H1 (cell line): Measurements from ENCODE around the gene CRYAB. TPM values are rescaled to one million over a fixed set of nuclear protein-coding genes. Genes with fewer than 3 reads are reported as not detected.

ENCODE experiments used
- CTCF ChIA-PET: fragments of 300-600 bp; sonication (Branson Sonifier 250); formaldehyde crosslinking; loops from one replicate; lab custom pipeline; 2021; ENCODE audit not compliant: partially characterized antibody; lab: Charles Lee
- POLR2A ChIA-PET: fragments of 300-600 bp; sonication (Branson Sonifier 250); formaldehyde crosslinking; loops from one replicate; lab custom pipeline; 2021; ENCODE audit warnings: inconsistent platforms; ENCODE audit not compliant: partially characterized antibody; lab: Charles Lee
- DNase-seq, 2 experiments: peaks; one replicate each; pipeline versions ENCODE4 v3.0.0 to v3.0.0-alpha.2; 2010 to 2022; ENCODE audit warnings: low spot score in 2 of 2, low read depth in 1 of 2, mixed read lengths in 1 of 2
- FAIRE-seq: peaks from 2 replicates; lab custom pipeline; 2011; peaks lifted over from hg19 to GRCh38; lab: Jason Lieb, UNC
- H2AFZ ChIP-seq: 2 replicates; pipeline ENCODE4 v1.8.1; 2012; ENCODE audit warnings: low read length, inconsistent platforms
- H2AK5ac ChIP-seq: 2 replicates; pipeline ENCODE4 v1.6.1; 2013; ENCODE audit warnings: low read depth, low read length
- H2BK120ac ChIP-seq: replicated peaks from 2 replicates; pipeline ENCODE3; 2013; ENCODE audit warnings: low read depth, low read length, inconsistent platforms
- H2BK12ac ChIP-seq: 2 replicates; pipeline ENCODE4 v1.6.1; 2013; ENCODE audit warnings: low read depth, low read length
- H2BK15ac ChIP-seq: 2 replicates; pipeline ENCODE4 v1.6.1; 2013; ENCODE audit warnings: low read length
- H2BK20ac ChIP-seq: 2 replicates; pipeline ENCODE4 v1.6.1; 2013; ENCODE audit warnings: low read length
- H2BK5ac ChIP-seq: 2 replicates; pipeline ENCODE4 v1.6.1; 2013; ENCODE audit warnings: low read depth, low read length
- H3K14ac ChIP-seq: 2 replicates; pipeline ENCODE4 v1.6.1; 2013; ENCODE audit warnings: inconsistent platforms; ENCODE audit not compliant: insufficient read length
- H3K18ac ChIP-seq: 2 replicates; pipeline ENCODE4 v1.6.1; 2013; ENCODE audit warnings: low read length; ENCODE audit errors: extremely low read depth
- H3K23ac ChIP-seq: 2 replicates; pipeline ENCODE4 v1.6.1; 2013; ENCODE audit warnings: inconsistent platforms; ENCODE audit not compliant: insufficient read length
- H3K23me2 ChIP-seq: 2 replicates; pipeline ENCODE4 v1.6.1; 2013; ENCODE audit warnings: low read depth, low read length
- H3K27ac ChIP-seq: 2 replicates; pipeline ENCODE4 v1.6.1; 2011; ENCODE audit warnings: low read depth, low read length, inconsistent platforms
- H3K27me3 ChIP-seq, 4 experiments: replicated peaks in 1 of 4; 1 replicate in 1 of 4; 2 replicates in 3 of 4; pipeline versions ENCODE4 v1.6.1 to v1.8.1; 2011 to 2013; ENCODE audit warnings: low read length in 3 of 4, mild to moderate bottlenecking in 3 of 4, inconsistent platforms in 2 of 4, mixed read lengths in 2 of 4, moderate library complexity in 1 of 4; ENCODE audit not compliant: control insufficient read depth in 3 of 4, insufficient read depth in 3 of 4; ENCODE audit errors: extremely low read depth in 1 of 4
- H3K36me3 ChIP-seq, 4 experiments: 2 replicates each; pipeline versions ENCODE4 v1.6.1 to v1.8.1; 2011 to 2013; ENCODE audit warnings: mild to moderate bottlenecking in 4 of 4, low read length in 3 of 4, moderate library complexity in 2 of 4, control low read depth in 1 of 4, inconsistent platforms in 1 of 4; ENCODE audit not compliant: insufficient read depth in 4 of 4, control insufficient read depth in 2 of 4
- H3K4ac ChIP-seq: replicated peaks from 2 replicates; pipeline ENCODE3; 2013; ENCODE audit warnings: low read length, low read depth, mixed read lengths, inconsistent platforms; ENCODE audit not compliant: insufficient read length
- H3K4me1 ChIP-seq, 4 experiments: replicated peaks in 1 of 4; 1 replicate in 1 of 4; 2 replicates in 3 of 4; pipeline versions ENCODE4 v1.6.1 to v1.8.1; 2011 to 2013; ENCODE audit warnings: low read length in 3 of 4, inconsistent platforms in 2 of 4, mixed read lengths in 1 of 4; ENCODE audit not compliant: insufficient read depth in 4 of 4, control insufficient read depth in 3 of 4
- H3K4me2 ChIP-seq, 2 experiments: 2 replicates each; pipeline versions ENCODE4 v1.6.1 to v1.8.1; 2011 to 2013; ENCODE audit warnings: low read depth in 2 of 2, low read length in 2 of 2, control low read depth in 1 of 2, inconsistent platforms in 1 of 2, mild to moderate bottlenecking in 1 of 2; ENCODE audit not compliant: insufficient read depth in 1 of 2
- H3K4me3 ChIP-seq, 4 experiments: fragments of 200-600, 300-600 bp in 1 of 4; sonication (generic), shearing (Covaris generic), sonication (Bioruptor Twin) in 1 of 4; 2 replicates each; pipeline versions ENCODE4 v1.5.1 to v1.8.1; 2011 to 2016; ENCODE audit warnings: low read length in 4 of 4, low read depth in 3 of 4, control low read depth in 2 of 4, inconsistent platforms in 2 of 4, mild to moderate bottlenecking in 2 of 4, mixed read lengths in 1 of 4, moderate library complexity in 1 of 4; ENCODE audit not compliant: insufficient read depth in 2 of 4; ENCODE audit errors: extremely low read depth in 1 of 4
- H3K56ac ChIP-seq: replicated peaks from 2 replicates; pipeline ENCODE3; 2013; ENCODE audit warnings: low read depth, mild to moderate bottlenecking, mixed read lengths, low read length, inconsistent platforms; ENCODE audit not compliant: insufficient read length
- H3K79me1 ChIP-seq: 2 replicates; pipeline ENCODE4 v1.6.1; 2013; ENCODE audit warnings: low read depth, low read length, control low read depth
- H3K79me2 ChIP-seq, 2 experiments: 2 replicates each; pipeline versions ENCODE4 v1.6.1 to v1.8.1; 2012 to 2013; ENCODE audit warnings: low read length in 2 of 2, mild to moderate bottlenecking in 2 of 2, inconsistent platforms in 1 of 2; ENCODE audit not compliant: insufficient read depth in 2 of 2, control insufficient read depth in 1 of 2
- H3K9ac ChIP-seq, 4 experiments: replicated peaks in 1 of 4; 1 replicate in 1 of 4; 2 replicates in 3 of 4; pipeline versions ENCODE4 v1.6.1 to v1.8.1; 2011 to 2013; ENCODE audit warnings: low read depth in 3 of 4, low read length in 3 of 4, control low read depth in 2 of 4, mild to moderate bottlenecking in 2 of 4, moderate library complexity in 2 of 4, inconsistent platforms in 1 of 4; ENCODE audit errors: extremely low read depth in 1 of 4
- H3K9me3 ChIP-seq, 2 experiments: 2 replicates each; pipeline versions ENCODE4 v1.6.1 to v1.8.1; 2012 to 2013; ENCODE audit warnings: mild to moderate bottlenecking in 2 of 2, moderate library complexity in 2 of 2, control low read depth in 1 of 2, inconsistent platforms in 1 of 2, low read depth in 1 of 2, low read length in 1 of 2, mixed read lengths in 1 of 2; ENCODE audit not compliant: insufficient read depth in 2 of 2
- H4K20me1 ChIP-seq, 2 experiments: replicated peaks in 1 of 2; 2 replicates each; pipeline versions ENCODE3 to v1.8.1; 2011 to 2013; ENCODE audit warnings: inconsistent platforms in 2 of 2, low read length in 2 of 2, mild to moderate bottlenecking in 1 of 2; ENCODE audit not compliant: insufficient read depth in 2 of 2, control insufficient read depth in 1 of 2
- H4K5ac ChIP-seq: 2 replicates; pipeline ENCODE4 v1.6.1; 2013; ENCODE audit warnings: low read length, low read depth, mixed read lengths, inconsistent platforms; ENCODE audit not compliant: insufficient read length
- H4K8ac ChIP-seq: 2 replicates; pipeline ENCODE4 v1.8.0; 2013; ENCODE audit warnings: mild to moderate bottlenecking, moderate library complexity, low read length, inconsistent platforms; ENCODE audit not compliant: insufficient read depth; ENCODE audit errors: extremely low read depth
- H4K91ac ChIP-seq: replicated peaks from 2 replicates; pipeline ENCODE3; 2013; ENCODE audit warnings: low read length, mixed read lengths, inconsistent platforms; ENCODE audit not compliant: insufficient read length
- CTBP2 ChIP-seq: IDR thresholded peaks from 2 replicates; pipeline ENCODE4 v1.7.0; 2011; ENCODE audit warnings: borderline replicate concordance, mild to moderate bottlenecking, moderate library complexity, mixed read lengths, low read length; ENCODE audit not compliant: insufficient read depth, insufficient read length
- SAP30 ChIP-seq: fragments of 300-600 bp; sonication (generic); IDR thresholded peaks from 2 replicates; pipeline ENCODE4 v1.7.1; 2012; ENCODE audit warnings: low read length, moderate library complexity, mild to moderate bottlenecking, inconsistent platforms; ENCODE audit not compliant: insufficient read depth, insufficient replicate concordance
- TEAD4 ChIP-seq: IDR thresholded peaks from 2 replicates; pipeline ENCODE4 v1.6.1; 2012; ENCODE audit warnings: low read depth, low read length, inconsistent platforms, mixed read lengths
- WGBS, 2 experiments: shearing (Covaris generic) in 1 of 2; methylation state at CpG; one replicate each; pipeline versions ENCODE4 v1.1.6 to v1.1.7; 2013 to 2015; ENCODE audit warnings: low lambda C conversion rate in 2 of 2, mixed read lengths in 2 of 2, inconsistent platforms in 1 of 2, low coverage in 1 of 2, missing lambda C conversion rate in 1 of 2; ENCODE audit not compliant: insufficient replicate concordance in 2 of 2, insufficient coverage in 1 of 2, insufficient read length in 1 of 2; ENCODE audit errors: extremely low coverage in 1 of 2, missing lambda C conversion rate in 1 of 2; 5-methylcytosine and 5-hydroxymethylcytosine counted together
- polyA plus RNA-seq, 7 experiments: library from polyadenylated mRNA; depleted of rRNA in 3 of 7; stranded (reverse) in 5 of 7; unstranded in 2 of 7; fragments of >200 nt in 5 of 7; fragments of 200-250 nt in 2 of 7; gene quantifications; 1 replicate in 5 of 7; 2 replicates in 1 of 7; 4 replicates in 1 of 7; pipeline versions ENCODE4 v1.2.1 to v1.2.3, GENCODE V29; 2011 to 2013; ENCODE audit warnings: missing spikeins in 2 of 7, mixed read lengths in 2 of 7
- total RNA-seq: library from RNA; stranded (reverse); fragmentation: NEBNext Ultra II Directional; extraction: Animal tissue kit (Norgen Biotek cat#: 25700); gene quantifications from 2 replicates; pipeline ENCODE4 v1.2.1, GENCODE V29; 2021

The CRYAB gene
- total and polyA plus RNA-seq, 2 of the 8 experiments (the other 6 are each of a cell fraction or from before 2014, with no cell fraction given) = 1.9 to 2.0 TPM

- H3K23me2 ChIP-seq = peaks cover 2% of the 10 kb centered on the region; the same call in 1 of the 2 replicates
- FAIRE-seq (no peak), DNase-seq (no peak)
- H2AFZ ChIP-seq = peak overlapping the region; percentile 95; the same call in 1 of the 2 replicates
- 0 out of 2 replicates have a peak overlapping the region, but pooled peaks have one; percentile 54 for H2BK15ac ChIP-seq
- peak overlapping the region; percentile 48 for H4K91ac ChIP-seq
- H2BK20ac ChIP-seq = no peak overlapping the region
- no peak overlapping the region; the same call in 1 of the 2 replicates for H2BK12ac ChIP-seq
- H3K27ac ChIP-seq = peak overlapping the region; percentile 95
- H3K4me3 ChIP-seq = peak overlapping the region; percentile 66 to 93 (median 82)
- H3K18ac ChIP-seq = peak overlapping the region; percentile 55; the same call in 1 of the 2 replicates
- H3K56ac ChIP-seq = no peak overlapping the region
- H3K9ac ChIP-seq = peak overlapping the region; percentile 44 to 89 (median 82)
- 0 out of 2 replicates have a peak, but pooled peaks cover 2% of the 10 kb centered on the region for H3K79me1 ChIP-seq
- no peaks in the 10 kb centered on the region for H3K4me1 ChIP-seq
- H2BK5ac ChIP-seq = peak overlapping the region; percentile 97; the same call in 1 of the 2 replicates
- H4K20me1 ChIP-seq = no peaks in the 10 kb centered on the region
- peak overlapping the region; percentile 78 to 95 for H3K4me2 ChIP-seq
- H3K23ac ChIP-seq = no peak overlapping the region
- H4K8ac ChIP-seq = no peak overlapping the region
- H3K4ac ChIP-seq = peak overlapping the region; percentile 73
- no peak for TF ChIP-seq TEAD4
- no peak for TF ChIP-seq CTBP2
- TF ChIP-seq SAP30 = peak; percentile 6
- H3K14ac ChIP-seq = no peak overlapping the region
- H3K27me3 ChIP-seq = no peaks in the 10 kb centered on the region
- no peaks in the 10 kb centered on the region for H3K9me3 ChIP-seq
- ChIA-PET CTCF (interaction anchor here (0.7 to 1.9 kb wide), 8 partner anchors 9 to 102 kb away, joined by 3 to 11 read pairs (median 4); partner anchors contain the start of genes ALG9, CRYAB and DIXDC1), POLR2A (interaction anchor here (0.7 to 1.5 kb wide), 5 partner anchors 9 to 112 kb away, joined by 3 to 6 read pairs (median 4); partner anchors contain the start of gene ALG9)
- H4K5ac ChIP-seq = peak overlapping the region; percentile 72
- no peaks in the 10 kb centered on the region for H3K36me3 ChIP-seq
- 66% methylated on average over 6 of the region's 6 CpGs; no CpG with 5 or more reads in 1 of the 2 experiments for WGBS, 2 experiments
- no peaks in the 10 kb centered on the region for H3K79me2 ChIP-seq
- peak overlapping the region; percentile 11 for H2BK120ac ChIP-seq
- H2AK5ac ChIP-seq = peak overlapping the region; percentile 43; the same call in 1 of the 2 replicates
Observed at GRCh38 chr11:111879637-111879960, 32.0 kb downstream of the CRYAB start.
